ENCODE measurements around the gene SLAIN2.

SLAIN2 gene

GRCh38 chr4:48403358-48403757 is 62.0 kb downstream of the SLAIN2 start:
- TF ChIP-seq, protein P1, sequence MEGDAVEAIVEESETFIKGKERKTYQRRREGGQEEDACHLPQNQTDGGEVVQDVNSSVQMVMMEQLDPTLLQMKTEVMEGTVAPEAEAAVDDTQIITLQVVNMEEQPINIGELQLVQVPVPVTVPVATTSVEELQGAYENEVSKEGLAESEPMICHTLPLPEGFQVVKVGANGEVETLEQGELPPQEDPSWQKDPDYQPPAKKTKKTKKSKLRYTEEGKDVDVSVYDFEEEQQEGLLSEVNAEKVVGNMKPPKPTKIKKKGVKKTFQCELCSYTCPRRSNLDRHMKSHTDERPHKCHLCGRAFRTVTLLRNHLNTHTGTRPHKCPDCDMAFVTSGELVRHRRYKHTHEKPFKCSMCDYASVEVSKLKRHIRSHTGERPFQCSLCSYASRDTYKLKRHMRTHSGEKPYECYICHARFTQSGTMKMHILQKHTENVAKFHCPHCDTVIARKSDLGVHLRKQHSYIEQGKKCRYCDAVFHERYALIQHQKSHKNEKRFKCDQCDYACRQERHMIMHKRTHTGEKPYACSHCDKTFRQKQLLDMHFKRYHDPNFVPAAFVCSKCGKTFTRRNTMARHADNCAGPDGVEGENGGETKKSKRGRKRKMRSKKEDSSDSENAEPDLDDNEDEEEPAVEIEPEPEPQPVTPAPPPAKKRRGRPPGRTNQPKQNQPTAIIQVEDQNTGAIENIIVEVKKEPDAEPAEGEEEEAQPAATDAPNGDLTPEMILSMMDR (IDR thresholded peaks at IDR 0.05), result no peak
- intact Hi-C loops (cut with DNase I; ENCODE audit: low total_unique reads), result no loop called here
- no peak for DNase-seq
- Histone ChIP-seq H3K4me1 (no peaks in the 10 kb centered on the region), H3K27me3 (no peaks in the 10 kb centered on the region), H3K36me3 (peaks cover 0 to 12% (median 9%) of the 10 kb centered on the region in 3 donors), H3K27ac (no peak overlapping the region), H3K9me3 (no peaks in the 10 kb centered on the region), H3K4me3 (no peak overlapping the region)

- no peak overlapping the region for H3K27ac ChIP-seq
- no peaks in the 10 kb centered on the region for H3K27me3 ChIP-seq
- TF ChIP-seq, protein P1 (IDR thresholded peaks at IDR 0.05), result no peak
- no peak overlapping the region for H3K4me3 ChIP-seq
- no peaks in the 10 kb centered on the region for H3K4me1 ChIP-seq
- no peak for DNase-seq
- peaks cover 0 to 13% (median 9%) of the 10 kb centered on the region in 3 donors for H3K36me3 ChIP-seq
- H3K9me3 ChIP-seq, result no peaks in the 10 kb centered on the region
- intact Hi-C loops (cut with DNase I; ENCODE audit: low total_unique reads), result no loop called here
Measured at GRCh38 chr4:48403779-48404178, 62.5 kb downstream of the SLAIN2 start.

DNA sequence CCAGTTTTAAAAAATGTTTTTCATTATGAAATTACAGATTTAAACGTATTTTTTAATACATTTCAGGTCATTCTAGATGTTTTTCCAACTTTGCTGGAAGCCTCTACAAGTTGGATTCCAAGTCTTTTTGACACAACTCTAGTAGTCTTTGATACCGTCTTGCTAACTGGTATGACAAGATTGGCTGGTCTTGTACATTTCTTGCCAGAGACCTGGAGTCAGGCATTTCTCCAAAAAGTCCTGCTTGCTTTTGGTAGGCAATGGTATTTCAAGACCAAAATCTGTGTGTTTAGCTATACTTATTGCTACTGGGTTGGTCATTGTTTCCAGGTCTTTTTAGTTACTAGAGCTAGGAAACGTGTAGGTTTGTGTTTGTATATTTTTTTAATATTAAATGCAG is 64.6 kb downstream of the SLAIN2 start:
- TF ChIP-seq, protein P1 (IDR thresholded peaks at IDR 0.05), result no peak
- H3K27me3 ChIP-seq, result no peaks in the 10 kb centered on the region
- H3K4me3 ChIP-seq, result no peak overlapping the region
- H3K4me1 ChIP-seq, result no peaks in the 10 kb centered on the region
- no peak for DNase-seq
- intact Hi-C loops (cut with DNase I; ENCODE audit: low total_unique reads), result no loop called here
- H3K36me3 ChIP-seq, result peaks cover 11 to 30% (median 23%) of the 10 kb centered on the region in 3 donors
- no peaks in the 10 kb centered on the region for H3K9me3 ChIP-seq
- no peak overlapping the region for H3K27ac ChIP-seq

DNA sequence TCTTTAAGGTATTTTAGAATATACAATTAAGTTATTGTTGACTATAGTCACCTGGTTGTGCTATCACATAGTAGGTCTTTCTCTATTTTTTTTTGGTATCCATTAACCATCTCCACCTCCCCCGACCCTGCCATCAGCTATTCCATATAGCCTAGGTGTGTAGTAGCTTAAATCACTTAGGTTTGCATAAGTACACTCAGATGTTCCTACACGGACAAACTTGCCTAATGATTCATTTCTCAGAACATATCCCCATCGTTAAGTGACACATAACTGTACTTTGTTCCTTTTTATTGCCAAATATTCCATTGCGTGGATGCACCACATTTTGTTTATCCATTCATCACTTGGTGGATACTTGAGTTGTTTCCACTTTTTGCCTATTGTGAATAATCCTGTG is 67.9 kb downstream of the SLAIN2 start:
- intact Hi-C loops (cut with DNase I; ENCODE audit: low total_unique reads), result no loop called here
- no peaks in the 10 kb centered on the region for H3K27me3 ChIP-seq
- H3K27ac ChIP-seq, result no peak overlapping the region
- peaks cover 14 to 22% (median 16%) of the 10 kb centered on the region in 3 donors for H3K36me3 ChIP-seq
- no peaks in the 10 kb centered on the region for H3K4me1 ChIP-seq
- DNase-seq, result no peak
- H3K4me3 ChIP-seq, result no peak overlapping the region
- H3K9me3 ChIP-seq, result no peaks in the 10 kb centered on the region
- TF ChIP-seq, protein P1 (IDR thresholded peaks at IDR 0.05), result no peak

DNA sequence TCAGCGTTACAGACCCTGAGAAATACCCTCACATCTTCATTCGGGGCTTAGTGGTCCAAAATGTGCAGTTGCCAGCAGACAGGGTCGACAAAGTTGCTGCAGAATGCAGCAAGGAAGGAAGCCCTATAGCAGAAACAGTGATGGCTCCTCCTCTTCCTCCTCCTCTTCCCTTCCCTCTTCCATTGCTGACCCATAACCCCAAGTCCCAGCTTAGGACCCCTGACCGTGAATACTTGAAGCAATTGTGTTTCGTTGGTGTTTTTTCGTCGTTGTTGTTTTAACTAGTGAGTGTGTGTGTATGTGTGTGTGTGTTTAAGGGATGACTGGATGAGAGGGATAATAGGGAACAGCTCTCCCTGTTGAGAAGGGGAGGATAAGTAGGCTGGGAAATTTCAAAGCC is 69.5 kb downstream of the SLAIN2 start:
- H3K36me3 ChIP-seq, result peaks cover 14 to 22% (median 16%) of the 10 kb centered on the region in 3 donors
- no peak overlapping the region for H3K4me3 ChIP-seq
- TF ChIP-seq, protein P1 (IDR thresholded peaks at IDR 0.05), result no peak
- no peaks in the 10 kb centered on the region for H3K27me3 ChIP-seq
- H3K4me1 ChIP-seq, result no peaks in the 10 kb centered on the region
- no peaks in the 10 kb centered on the region for H3K9me3 ChIP-seq
- no peak for DNase-seq
- intact Hi-C loops (cut with DNase I; ENCODE audit: low total_unique reads), result no loop called here
- no peak overlapping the region for H3K27ac ChIP-seq

DNA sequence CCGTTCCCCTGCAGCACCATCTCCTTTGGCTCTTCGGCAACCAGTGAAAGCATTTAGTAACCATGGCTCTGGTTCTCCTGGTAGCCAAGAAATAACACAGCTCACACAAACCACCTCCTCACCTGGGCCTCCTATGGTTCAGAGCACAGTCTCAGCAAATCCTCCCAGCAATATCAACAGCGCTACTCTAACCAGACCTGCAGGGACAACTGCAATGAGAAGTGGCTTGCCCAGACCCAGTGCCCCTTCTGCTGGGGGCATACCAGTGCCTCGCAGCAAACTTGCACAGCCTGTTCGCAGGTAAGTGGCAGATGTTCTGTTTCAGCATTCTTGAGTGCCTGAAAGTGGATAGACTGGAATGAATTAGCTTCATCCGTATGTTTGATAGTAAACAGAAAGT is 78.8 kb downstream of the SLAIN2 start:
- intact Hi-C loops (cut with DNase I; ENCODE audit: low total_unique reads), result no loop called here
- Histone ChIP-seq H3K9me3 (no peaks in the 10 kb centered on the region), H3K4me1 (no peaks in the 10 kb centered on the region), H3K36me3 (peaks cover 28 to 45% (median 36%) of the 10 kb centered on the region in 3 donors), H3K27me3 (no peaks in the 10 kb centered on the region), H3K27ac (no peak overlapping the region), H3K4me3 (no peak overlapping the region)
- TF ChIP-seq, protein P1 (IDR thresholded peaks at IDR 0.05), result no peak
- DNase-seq, result no peak

Data from tibial artery (tissue), 4 donors.